ENCODE data around the gene MACROH2A2. TPM values are rescaled to one million over a fixed set of nuclear protein-coding genes. Genes with fewer than 3 reads are reported as not detected.
"Not testable (repeated sequence)": the region's sequence is repeated elsewhere in the genome, so short reads cannot be mapped to it uniquely, and the experiment has no call there.

Gene MACROH2A2
- total and polyA plus RNA-seq, 5 donors: 11.5 to 14.7 (median 13.7) TPM

GRCh38 chr10:70067586-70067985, 14.9 kb downstream of the MACROH2A2 start:
- Histone ChIP-seq H3K4me3 (ENCODE audit: low read length) (no peak overlapping the region), H3K4me1 (ENCODE audit: control insufficient read depth, insufficient read depth, low read length) (no peaks in the 10 kb centered on the region), H3K27ac (ENCODE audit: low read length) (no peak overlapping the region), H3K9me3 (ENCODE audit: control insufficient read depth, low read length) (no peaks in the 10 kb centered on the region), H3K27me3 (ENCODE audit: control insufficient read depth, insufficient read depth) (no peaks in the 10 kb centered on the region)
- DNase-seq: no peak
- intact Hi-C loops (cut with DNase I): no loop called here
- 85% methylated on average over 2 of the region's 2 CpGs for WGBS
- no peak for ATAC-seq

GRCh38 chr10:70068925-70069324, 16.3 kb downstream of the MACROH2A2 start:
- Histone ChIP-seq H3K27me3 (ENCODE audit: control insufficient read depth, insufficient read depth) (no peaks in the 10 kb centered on the region), H3K27ac (ENCODE audit: low read length) (no peak overlapping the region), H3K9me3 (ENCODE audit: control insufficient read depth, low read length) (no peaks in the 10 kb centered on the region), H3K4me3 (ENCODE audit: low read length) (no peak overlapping the region), H3K4me1 (ENCODE audit: control insufficient read depth, insufficient read depth, low read length) (no peaks in the 10 kb centered on the region)
- DNase-seq (no peak), ATAC-seq (no peak)
- 93% methylated on average over 10 of the region's 10 CpGs for WGBS
- intact Hi-C loops (cut with DNase I): no loop called here

DNA sequence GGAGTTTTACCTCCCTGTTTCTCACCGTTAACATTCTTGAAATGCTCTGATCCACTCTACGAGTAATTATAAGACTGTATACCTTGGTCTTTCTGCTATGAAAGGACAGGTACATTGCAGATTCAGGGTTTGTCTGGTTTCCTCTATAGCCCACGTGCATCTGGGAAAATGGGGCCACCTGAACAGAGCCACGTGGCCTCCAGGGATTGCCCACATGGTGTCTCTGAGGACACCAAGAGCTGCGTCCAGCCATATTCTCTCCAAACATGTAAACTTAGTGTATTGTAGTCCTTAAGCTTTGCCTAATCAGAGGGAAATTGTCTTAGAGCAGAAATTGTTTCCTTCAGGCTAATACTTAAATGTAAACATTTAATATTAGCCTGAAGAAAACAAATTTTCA, 16.7 kb downstream of the MACROH2A2 start:
- H3K4me1 ChIP-seq (ENCODE audit: control insufficient read depth, insufficient read depth, low read length): no peaks in the 10 kb centered on the region
- H3K27ac ChIP-seq (ENCODE audit: low read length): no peak overlapping the region
- no peaks in the 10 kb centered on the region for H3K27me3 ChIP-seq (ENCODE audit: control insufficient read depth, insufficient read depth)
- intact Hi-C loops (cut with DNase I): no loop called here
- 90% methylated on average over 5 of the region's 5 CpGs for WGBS
- H3K9me3 ChIP-seq (ENCODE audit: control insufficient read depth, low read length): no peaks in the 10 kb centered on the region
- H3K4me3 ChIP-seq (ENCODE audit: low read length): no peak overlapping the region
- DNase-seq: no peak
- ATAC-seq: no peak

- H3K9me3 ChIP-seq (ENCODE audit: control insufficient read depth, low read length): no peaks in the 10 kb centered on the region
- no peaks in the 10 kb centered on the region for H3K27me3 ChIP-seq (ENCODE audit: control insufficient read depth, insufficient read depth)
- no peaks in the 10 kb centered on the region for H3K4me1 ChIP-seq (ENCODE audit: control insufficient read depth, insufficient read depth, low read length)
- 95% methylated on average over 11 of the region's 11 CpGs for WGBS
- ATAC-seq (no peak), DNase-seq (no peak)
- no peak overlapping the region for H3K27ac ChIP-seq (ENCODE audit: low read length)
- intact Hi-C loops (cut with DNase I): no loop called here
- no peak overlapping the region for H3K4me3 ChIP-seq (ENCODE audit: low read length)
Observed at GRCh38 chr10:70070834-70071233, 18.2 kb downstream of the MACROH2A2 start.

DNA sequence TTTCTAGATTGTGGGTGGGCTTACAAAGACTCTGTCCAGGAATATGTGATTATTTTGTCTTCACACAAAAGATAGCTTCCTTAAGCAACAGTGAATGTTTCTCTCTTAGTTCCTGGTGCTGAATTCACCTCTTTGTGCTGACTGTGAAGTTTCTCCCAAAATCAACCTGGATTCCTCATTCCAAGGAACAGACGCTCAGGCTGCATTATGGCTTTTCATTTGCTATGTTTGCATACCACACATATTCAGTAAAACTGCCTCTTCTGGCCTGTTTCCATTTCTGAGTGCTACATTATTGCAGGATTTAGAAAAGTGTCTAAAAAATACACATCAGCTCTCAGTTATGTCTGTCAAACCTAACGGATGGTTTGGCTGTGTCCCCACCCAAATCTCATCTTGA, 21.5 kb downstream of the MACROH2A2 start:
- H3K27me3 ChIP-seq (ENCODE audit: control insufficient read depth, insufficient read depth): no peaks in the 10 kb centered on the region
- no peak overlapping the region for H3K27ac ChIP-seq (ENCODE audit: low read length)
- no peaks in the 10 kb centered on the region for H3K9me3 ChIP-seq (ENCODE audit: control insufficient read depth, low read length)
- H3K4me1 ChIP-seq (ENCODE audit: control insufficient read depth, insufficient read depth, low read length): no peaks in the 10 kb centered on the region
- DNase-seq (no peak), ATAC-seq (no peak)
- WGBS: 83% methylated on average over 2 of the region's 2 CpGs
- intact Hi-C loops (cut with DNase I): no loop called here
- no peak overlapping the region for H3K4me3 ChIP-seq (ENCODE audit: low read length)

- H3K9me3 ChIP-seq (ENCODE audit: control insufficient read depth, low read length): no peaks in the 10 kb centered on the region
- no peak overlapping the region for H3K4me3 ChIP-seq (ENCODE audit: low read length)
- intact Hi-C loops (cut with DNase I): no loop called here
- no peak overlapping the region for H3K27ac ChIP-seq (ENCODE audit: low read length)
- no peaks in the 10 kb centered on the region for H3K4me1 ChIP-seq (ENCODE audit: control insufficient read depth, insufficient read depth, low read length)
- ATAC-seq (no peak), DNase-seq (no peak)
- WGBS: 96% methylated on average over 2 of the region's 2 CpGs
- H3K27me3 ChIP-seq (ENCODE audit: control insufficient read depth, insufficient read depth): no peaks in the 10 kb centered on the region
Observed at GRCh38 chr10:70074971-70075370, 22.3 kb downstream of the MACROH2A2 start.

DNA sequence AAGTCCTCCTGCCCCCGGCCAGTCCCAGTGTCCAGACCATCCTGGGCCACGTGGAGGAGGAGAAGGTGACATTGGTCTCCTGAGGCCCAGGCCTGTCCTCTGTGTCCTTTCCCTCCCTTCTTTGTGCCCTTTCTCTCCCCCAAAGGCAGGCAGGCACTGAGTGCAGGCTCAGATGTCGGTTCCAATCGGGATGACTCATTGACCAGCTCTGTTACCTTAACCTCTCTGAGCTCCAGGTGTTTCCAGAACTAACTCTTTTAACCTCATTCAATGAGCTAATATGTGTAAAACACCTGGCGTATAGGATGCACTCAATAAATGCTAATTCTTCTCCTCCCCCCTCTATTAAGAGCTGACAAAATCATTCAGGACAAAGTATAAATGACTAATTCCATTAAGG, 25.7 kb downstream of the MACROH2A2 start:
- Histone ChIP-seq H3K27me3 (ENCODE audit: control insufficient read depth, insufficient read depth) (no peaks in the 10 kb centered on the region), H3K27ac (ENCODE audit: low read length) (no peak overlapping the region), H3K4me3 (ENCODE audit: low read length) (no peak overlapping the region), H3K9me3 (ENCODE audit: control insufficient read depth, low read length) (no peaks in the 10 kb centered on the region), H3K4me1 (ENCODE audit: control insufficient read depth, insufficient read depth, low read length) (no peaks in the 10 kb centered on the region)
- DNase-seq: no peak
- WGBS: 95% methylated on average over 5 of the region's 5 CpGs
- intact Hi-C loops (cut with DNase I): no loop called here
- ATAC-seq: no peak

DNA sequence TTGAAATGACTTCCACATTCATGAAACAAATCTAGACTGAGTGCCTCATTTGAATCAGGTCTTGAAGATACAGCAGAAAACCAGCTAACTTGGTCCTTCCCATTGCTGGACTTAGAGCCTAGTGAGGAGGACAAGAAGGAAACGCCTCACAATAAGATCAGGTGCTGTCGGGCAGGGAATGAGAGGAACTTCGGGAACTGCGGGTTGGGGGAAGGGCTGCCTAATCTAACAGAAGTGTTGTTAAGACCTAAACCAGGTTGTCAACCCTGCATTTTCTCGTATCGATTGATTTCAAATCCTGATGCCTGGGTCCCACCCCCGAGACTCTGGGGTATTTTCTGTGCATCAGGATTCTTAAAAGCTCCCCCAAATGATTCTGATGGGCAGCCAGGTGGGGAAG, 26.3 kb downstream of the MACROH2A2 start:
- ATAC-seq (no peak), DNase-seq (no peak)
- 87% methylated on average over 7 of the region's 7 CpGs for WGBS
- intact Hi-C loops (cut with DNase I): no loop called here
- H3K4me3 ChIP-seq (ENCODE audit: low read length): no peak overlapping the region
- H3K27me3 ChIP-seq (ENCODE audit: control insufficient read depth, insufficient read depth): no peaks in the 10 kb centered on the region
- H3K27ac ChIP-seq (ENCODE audit: low read length): no peak overlapping the region
- H3K9me3 ChIP-seq (ENCODE audit: control insufficient read depth, low read length): no peaks in the 10 kb centered on the region
- no peaks in the 10 kb centered on the region for H3K4me1 ChIP-seq (ENCODE audit: control insufficient read depth, insufficient read depth, low read length)

DNA sequence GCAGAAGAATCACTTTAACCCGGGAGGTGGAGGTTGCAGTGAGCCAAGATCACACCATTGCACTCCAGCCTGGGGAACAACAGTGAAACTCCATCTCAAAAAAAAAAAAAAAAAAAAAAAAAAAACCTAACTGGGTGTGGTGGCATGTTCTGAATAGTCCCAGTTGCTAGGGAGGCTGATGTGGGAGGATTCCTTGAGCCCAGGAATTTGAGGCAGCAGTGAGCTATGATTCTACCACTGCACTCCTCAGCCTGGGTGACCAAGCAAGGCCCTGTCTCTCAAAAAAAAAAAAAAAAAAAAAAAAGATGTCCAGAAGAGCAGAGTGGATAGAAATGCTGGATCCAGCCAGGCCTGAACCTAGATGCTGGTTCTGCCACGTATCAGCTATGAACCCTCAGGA, 28.1 kb downstream of the MACROH2A2 start:
- H3K27me3 ChIP-seq (ENCODE audit: control insufficient read depth, insufficient read depth); H3K27ac ChIP-seq (ENCODE audit: low read length); H3K4me3 ChIP-seq (ENCODE audit: low read length); H3K4me1 ChIP-seq (ENCODE audit: control insufficient read depth, insufficient read depth, low read length); intact Hi-C loops (cut with DNase I); H3K9me3 ChIP-seq (ENCODE audit: control insufficient read depth, low read length); ATAC-seq; DNase-seq: not testable (repeated sequence)
- WGBS: 89% methylated on average over 2 of the region's 2 CpGs

DNA sequence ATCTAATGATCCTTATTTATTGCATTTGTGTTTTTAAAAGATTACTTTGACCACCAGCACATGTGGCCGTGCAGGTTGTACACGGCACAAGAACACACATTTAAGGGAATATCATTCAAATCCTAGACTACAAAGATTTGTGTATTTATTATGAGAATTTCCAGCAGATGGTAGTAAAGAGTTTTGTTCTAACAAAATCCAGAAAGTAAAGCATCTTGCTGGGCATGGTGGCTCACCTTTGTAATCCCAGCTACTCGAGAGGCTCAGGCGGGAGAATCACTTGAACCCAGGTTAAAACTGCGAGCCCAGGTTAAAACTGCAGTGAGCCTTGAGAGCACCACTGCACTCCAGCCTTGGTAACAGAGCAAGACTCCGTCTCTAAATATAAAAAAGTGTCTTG, 31.5 kb downstream of the MACROH2A2 start:
- no peak for DNase-seq
- intact Hi-C loops (cut with DNase I): no loop called here
- Histone ChIP-seq H3K27me3 (ENCODE audit: control insufficient read depth, insufficient read depth) (no peaks in the 10 kb centered on the region), H3K27ac (ENCODE audit: low read length) (no peak overlapping the region), H3K4me1 (ENCODE audit: control insufficient read depth, insufficient read depth, low read length) (no peaks in the 10 kb centered on the region), H3K4me3 (ENCODE audit: low read length) (no peak overlapping the region), H3K9me3 (ENCODE audit: control insufficient read depth, low read length) (no peaks in the 10 kb centered on the region)
- 85% methylated on average over 6 of the region's 6 CpGs for WGBS
- ATAC-seq: no peak

DNA sequence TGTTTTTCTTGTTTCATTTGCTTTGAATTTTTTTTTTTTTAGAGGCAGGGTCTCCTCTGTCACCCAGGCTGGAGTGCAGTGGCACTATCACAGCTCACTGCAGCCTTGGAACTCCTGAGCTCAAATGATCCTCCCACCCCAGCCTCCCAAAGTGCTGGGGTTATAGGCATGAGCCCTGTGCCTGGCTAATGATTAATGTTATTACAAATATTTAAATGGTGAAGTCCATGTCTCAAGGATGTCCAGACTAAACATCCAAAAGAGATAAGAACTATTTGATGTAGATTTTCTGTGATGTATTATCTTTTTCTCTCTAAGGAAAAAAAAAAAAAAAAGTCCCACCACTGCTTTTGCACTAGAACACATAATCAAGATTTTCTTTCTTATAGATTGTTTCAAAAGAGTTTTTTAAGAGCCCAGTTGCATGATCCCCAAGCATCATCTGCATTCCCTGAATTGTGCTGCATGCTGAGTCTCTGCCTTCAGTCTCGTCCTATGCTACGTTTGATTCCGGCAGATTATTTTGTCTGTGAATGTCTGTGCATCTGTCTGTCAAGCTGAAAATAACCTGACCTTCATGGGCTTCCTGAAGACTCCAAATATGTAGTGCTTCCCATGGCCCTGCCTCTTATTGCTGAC, 33.4 kb downstream of the MACROH2A2 start:
- 71% methylated on average over 3 of the region's 3 CpGs for WGBS
- DNase-seq: no peak

More for the DNA sequence above, 33.4 kb downstream of the MACROH2A2 start:
- Histone ChIP-seq H3K27me3 (ENCODE audit: control insufficient read depth, insufficient read depth) (no peaks in the 10 kb centered on the region), H3K9me3 (ENCODE audit: control insufficient read depth, low read length) (no peaks in the 10 kb centered on the region), H3K4me3 (ENCODE audit: low read length) (no peak overlapping the region), H3K27ac (ENCODE audit: low read length) (no peak overlapping the region), H3K4me1 (ENCODE audit: control insufficient read depth, insufficient read depth, low read length) (no peaks in the 10 kb centered on the region)
- intact Hi-C loops (cut with DNase I): no loop called here
- ATAC-seq: no peak

Data from right cardiac atrium (tissue), 5 donors.